ENCODE measurements around the gene LIPA. TPM values are rescaled to one million over a fixed set of nuclear protein-coding genes. Genes with fewer than 3 reads are reported as not detected.
A peak's percentile ranks its signal among the peaks of the same experiment; 100 is the strongest.

LIPA gene
- total and polyA plus RNA-seq, 9 of the 15 experiments (the other 6 are each of a cell fraction or from before 2014, with no cell fraction given): 0.07 to 0.40 (median 0.15) TPM; not detected in 1

DNA sequence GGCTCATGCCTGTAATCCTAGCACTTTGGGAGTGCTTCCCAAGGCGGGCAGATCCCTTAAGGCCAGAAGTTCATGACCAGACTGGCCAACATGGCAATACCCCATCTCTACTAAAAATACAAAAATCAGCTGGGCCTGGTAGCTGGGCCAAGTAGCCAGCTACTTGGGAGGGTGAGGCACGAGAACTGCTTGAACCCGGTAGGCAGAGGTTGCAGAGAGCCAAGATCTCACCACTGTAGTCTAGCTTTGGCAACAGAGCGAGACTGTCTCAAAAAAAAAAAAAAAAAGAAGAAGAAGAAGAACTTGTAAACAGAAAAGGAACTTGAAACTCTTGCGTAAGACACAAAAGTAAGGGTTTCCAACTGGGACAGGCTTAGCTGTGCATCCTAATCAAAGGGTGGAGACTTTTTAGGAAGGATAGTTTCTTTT, 44.7 kb upstream of the LIPA start:
- no peak overlapping the region for H3K27ac ChIP-seq (ENCODE audit: extremely low read depth, low read depth, low read length)
- no peak overlapping the region for H3K4me3 ChIP-seq
- in situ Hi-C loops (cut with MboI) (no loop called here), intact Hi-C loops (cut with micrococcal nuclease) (loop anchor here (10.0 kb wide), 1 partner anchor 269 kb away; no protein-coding TSS in a partner anchor)
- no peaks in the 10 kb centered on the region for H3K4me1 ChIP-seq (replicated peaks in 1 of 2; ENCODE audit: control insufficient read depth in 2 of 2, insufficient read depth in 2 of 2, low read length in 2 of 2)
- POLR2A ChIA-PET: no interaction called here
- FAIRE-seq (no peak), DNase-seq (ENCODE audit: extremely low read depth in 1 of 4, low spot score in 3 of 4) (no peak), ATAC-seq (no peak)
- H3K79me2 ChIP-seq (ENCODE audit: control insufficient read depth, insufficient read depth, low read length): no peaks in the 10 kb centered on the region
- 9% methylated on average over 3 of the region's 5 CpGs for WGBS (ENCODE audit: insufficient coverage, low coverage, missing lambda C conversion rate)
- H3K27me3 ChIP-seq (ENCODE audit: control insufficient read depth in 2 of 2, insufficient read depth in 2 of 2, low read length in 2 of 2): no peaks in the 10 kb centered on the region
- TF ChIP-seq, protein P1, sequence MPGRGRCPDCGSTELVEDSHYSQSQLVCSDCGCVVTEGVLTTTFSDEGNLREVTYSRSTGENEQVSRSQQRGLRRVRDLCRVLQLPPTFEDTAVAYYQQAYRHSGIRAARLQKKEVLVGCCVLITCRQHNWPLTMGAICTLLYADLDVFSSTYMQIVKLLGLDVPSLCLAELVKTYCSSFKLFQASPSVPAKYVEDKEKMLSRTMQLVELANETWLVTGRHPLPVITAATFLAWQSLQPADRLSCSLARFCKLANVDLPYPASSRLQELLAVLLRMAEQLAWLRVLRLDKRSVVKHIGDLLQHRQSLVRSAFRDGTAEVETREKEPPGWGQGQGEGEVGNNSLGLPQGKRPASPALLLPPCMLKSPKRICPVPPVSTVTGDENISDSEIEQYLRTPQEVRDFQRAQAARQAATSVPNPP (IDR thresholded peaks at IDR 0.05; ENCODE audit: borderline replicate concordance, insufficient read depth, insufficient read length): no peak
- no peak for TF ChIP-seq TBL1XR1 (IDR thresholded peaks at IDR 0.05; ENCODE audit: low read length in 2 of 2)
- TF ChIP-seq ZNF274 (IDR thresholded peaks at IDR 0.05; ENCODE audit: borderline replicate concordance, low read depth, low read length): no peak
- TF ChIP-seq, protein P2, sequence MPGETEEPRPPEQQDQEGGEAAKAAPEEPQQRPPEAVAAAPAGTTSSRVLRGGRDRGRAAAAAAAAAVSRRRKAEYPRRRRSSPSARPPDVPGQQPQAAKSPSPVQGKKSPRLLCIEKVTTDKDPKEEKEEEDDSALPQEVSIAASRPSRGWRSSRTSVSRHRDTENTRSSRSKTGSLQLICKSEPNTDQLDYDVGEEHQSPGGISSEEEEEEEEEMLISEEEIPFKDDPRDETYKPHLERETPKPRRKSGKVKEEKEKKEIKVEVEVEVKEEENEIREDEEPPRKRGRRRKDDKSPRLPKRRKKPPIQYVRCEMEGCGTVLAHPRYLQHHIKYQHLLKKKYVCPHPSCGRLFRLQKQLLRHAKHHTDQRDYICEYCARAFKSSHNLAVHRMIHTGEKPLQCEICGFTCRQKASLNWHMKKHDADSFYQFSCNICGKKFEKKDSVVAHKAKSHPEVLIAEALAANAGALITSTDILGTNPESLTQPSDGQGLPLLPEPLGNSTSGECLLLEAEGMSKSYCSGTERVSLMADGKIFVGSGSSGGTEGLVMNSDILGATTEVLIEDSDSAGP (CRISPR knock-in tag; IDR thresholded peaks at IDR 0.05): no peak
- TF ChIP-seq KAT7 (CRISPR knock-in tag; IDR thresholded peaks at IDR 0.05; ENCODE audit: borderline replicate concordance): no peak
- TF ChIP-seq ZNF174 (CRISPR knock-in tag; IDR thresholded peaks at IDR 0.05): no peak
- TF ChIP-seq MIER1 (IDR thresholded peaks at IDR 0.05; ENCODE audit: low read depth): no peak
- TF ChIP-seq CEBPB (tag; IDR thresholded peaks at IDR 0.05): peak; percentile 70
- TF ChIP-seq SRSF7 (optimal IDR thresholded peaks at IDR 0.05; ENCODE audit: low read depth, low read length): no peak
- TF ChIP-seq CEBPG (CRISPR knock-in tag; IDR thresholded peaks at IDR 0.05): no peak
- TF ChIP-seq CEBPG (tag; conservative IDR thresholded peaks at IDR 0.05 in 1 of 2, IDR thresholded peaks at IDR 0.05 in 1 of 2): peak; percentile 36 to 55; a peak in 2 of 4 replicates
- BruUV-seq (replicated peaks): no TSS peak
- no peaks in the 10 kb centered on the region for H3K9me1 ChIP-seq (ENCODE audit: control insufficient read depth, insufficient read depth, low read length)
- H3K9ac ChIP-seq (ENCODE audit: insufficient read depth in 1 of 2, low read depth in 2 of 2, low read length in 2 of 2): no peak overlapping the region
- H3K4me2 ChIP-seq (ENCODE audit: insufficient read depth, low read length): no peak overlapping the region
- H4K20me1 ChIP-seq (replicated peaks; ENCODE audit: control insufficient read depth, insufficient read depth, low read length): no peaks in the 10 kb centered on the region
- no peaks in the 10 kb centered on the region for H3K36me3 ChIP-seq (ENCODE audit: control insufficient read depth, insufficient read depth, low read length)
- CTCF ChIA-PET (ENCODE audit: low intra/inter-chr PET ratio): no interaction called here
- H3K9me3 ChIP-seq (replicated peaks; ENCODE audit: control insufficient read depth, insufficient read depth, low read depth, low read length): no peaks in the 10 kb centered on the region; the same call in none of the 2 replicates
- no peak overlapping the region for H2AFZ ChIP-seq (ENCODE audit: low read depth, low read length)

Data from K562 (cell line).